DMS 273 (cell line): Measurements from ENCODE around the gene YBX3.
A peak's percentile ranks its signal among the peaks of the same experiment; 100 is the strongest.

Experiments
- DNase-seq: peaks from one replicate; lab custom pipeline; 2025; ENCODE audit not compliant: unreplicated experiment; lab: John Stamatoyannopoulos, UW

Gene YBX3

DNA sequence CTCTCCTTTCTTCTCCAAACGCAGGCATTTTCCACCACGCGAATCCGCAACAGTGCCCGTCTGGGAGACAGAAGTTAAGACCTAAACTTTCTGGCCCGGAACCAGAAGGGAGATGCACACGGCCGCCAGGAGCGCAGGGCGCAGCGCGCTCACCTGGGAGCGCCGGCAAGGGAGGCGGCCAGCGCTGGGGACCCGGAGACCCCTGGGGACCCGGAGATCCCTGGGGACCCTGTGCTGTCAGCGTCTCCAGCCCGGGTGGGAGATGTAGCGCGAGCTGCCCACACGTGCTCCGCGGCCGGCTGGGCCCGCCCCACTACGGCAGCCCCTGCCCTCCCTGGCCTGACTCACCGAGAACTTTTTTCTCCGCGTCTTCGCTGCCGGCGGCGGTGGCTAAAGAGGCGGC lies 620 bp downstream of the YBX3 start:
- DNase-seq = peak; percentile 76

- DNase-seq = peak; percentile 87
Measured at GRCh38 chr12:10721651-10722501, 1.2 kb downstream of the YBX3 start.

- DNase-seq = peak; percentile 6
Measured at GRCh38 chr12:10720974-10721650, 2.0 kb downstream of the YBX3 start.

- peak; percentile 35 for DNase-seq
Measured at GRCh38 chr12:10719482-10719881, 3.6 kb downstream of the YBX3 start.

GRCh38 chr12:10718279-10718821 lies 4.8 kb downstream of the YBX3 start:
- DNase-seq = peak; percentile 35

DNA sequence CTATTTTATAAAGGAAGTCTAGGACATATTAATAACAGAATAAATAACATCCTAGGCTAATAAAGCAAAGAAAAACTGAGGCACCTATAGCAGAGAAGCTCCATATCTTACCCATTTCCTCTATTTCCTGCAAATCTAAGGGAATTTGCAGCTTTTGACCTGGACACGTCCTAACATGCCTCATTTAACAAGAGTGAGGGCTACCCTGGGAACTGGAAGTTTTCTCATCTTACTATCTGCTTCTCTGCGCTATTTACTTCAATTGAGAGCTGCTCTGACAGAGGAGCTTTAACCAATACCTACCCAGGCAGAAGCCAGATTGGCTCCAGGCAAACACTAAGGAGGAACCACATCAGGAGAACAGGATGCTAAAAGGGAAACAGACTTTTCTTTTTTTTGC lies 5.7 kb downstream of the YBX3 start:
- DNase-seq = peak; percentile 2

DNA sequence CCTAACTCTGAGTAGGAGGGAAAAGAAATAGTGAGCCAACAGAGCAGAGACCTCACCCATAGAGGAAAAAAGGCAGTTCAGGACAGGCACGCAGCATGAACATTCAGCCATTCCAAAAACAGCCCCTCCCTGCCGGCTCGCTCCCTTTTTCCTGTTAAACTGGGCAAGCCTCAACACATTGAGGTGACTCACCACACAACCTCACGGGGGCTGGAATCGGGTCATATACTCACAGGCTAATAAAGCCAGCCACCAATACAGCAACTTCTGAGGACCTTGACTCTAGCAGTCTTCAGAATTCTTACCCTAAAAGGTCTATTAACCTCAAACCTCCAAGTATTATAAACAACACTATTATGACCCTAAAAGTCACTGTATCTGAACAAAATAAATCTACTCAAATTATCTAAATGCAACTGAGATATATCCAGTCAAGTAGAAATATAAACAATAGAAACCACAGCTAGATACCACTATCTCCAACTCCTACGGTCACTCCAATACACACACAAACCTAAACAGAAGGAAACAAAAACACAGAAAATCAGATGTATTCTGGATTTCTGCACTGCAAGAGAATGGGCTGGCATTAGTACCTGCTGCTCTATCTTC lies 6.3 kb downstream of the YBX3 start:
- peak; percentile 69 for DNase-seq

- no peak for DNase-seq
Measured at GRCh38 chr12:10716277-10716676, 6.8 kb downstream of the YBX3 start.

DNA sequence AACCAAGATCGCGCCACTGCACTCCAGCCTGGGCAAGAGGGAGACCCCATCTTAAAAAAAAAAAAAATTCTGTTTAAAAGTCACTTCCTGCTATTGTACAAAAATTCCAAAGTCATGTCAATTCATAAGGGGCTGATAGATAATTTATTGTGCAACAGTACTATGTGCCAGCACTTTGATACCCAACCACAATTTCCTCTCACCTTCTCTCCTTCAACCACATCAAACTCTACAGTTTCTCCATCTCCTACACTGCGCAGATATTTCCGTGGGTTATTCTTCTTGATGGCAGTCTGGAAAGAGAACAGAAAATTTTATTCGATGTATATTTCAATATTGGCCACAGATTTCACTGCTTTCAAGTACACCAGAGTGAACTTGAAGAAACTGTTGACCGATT lies 7.6 kb downstream of the YBX3 start:
- DNase-seq = no peak

DNA sequence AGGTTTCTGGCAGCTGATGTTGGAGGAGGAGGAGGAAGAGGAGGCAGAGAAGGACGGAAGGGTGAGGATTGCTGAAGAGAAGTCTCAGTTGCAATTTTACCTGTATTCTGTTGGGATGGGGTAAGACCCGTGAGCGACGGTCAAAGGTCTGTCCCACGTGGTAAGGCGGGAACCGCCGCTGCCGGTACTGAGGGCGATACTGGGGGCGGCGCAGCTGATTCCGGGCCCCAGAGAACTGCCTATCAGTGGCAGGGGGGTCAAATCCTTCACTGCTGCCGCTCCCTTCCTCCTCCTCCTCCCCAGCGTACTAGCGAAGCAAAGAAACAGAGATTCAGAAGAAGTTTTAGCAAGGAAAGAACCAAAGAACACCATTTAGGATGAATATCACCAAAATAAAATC lies 13.3 kb downstream of the YBX3 start:
- no peak for DNase-seq

DNA sequence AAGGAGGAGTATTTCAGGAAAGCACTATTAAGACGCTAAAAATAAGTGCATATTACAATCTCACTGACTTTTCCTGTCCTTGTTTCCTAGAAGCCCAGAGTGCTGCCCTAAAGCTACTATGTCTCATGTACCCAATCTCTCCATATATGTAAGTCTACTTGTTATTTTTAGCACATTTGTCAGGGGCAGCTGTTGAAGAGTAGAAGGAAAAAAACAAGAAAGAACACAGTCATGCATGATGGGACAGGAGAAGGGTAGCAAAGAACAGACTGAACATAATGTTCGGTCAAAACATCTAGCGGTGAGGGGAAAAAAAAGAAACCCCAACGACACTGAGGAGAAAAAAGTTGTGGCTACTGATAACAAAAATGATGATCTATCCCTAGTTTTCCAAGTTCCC lies 14.3 kb downstream of the YBX3 start:
- no peak for DNase-seq

DNA sequence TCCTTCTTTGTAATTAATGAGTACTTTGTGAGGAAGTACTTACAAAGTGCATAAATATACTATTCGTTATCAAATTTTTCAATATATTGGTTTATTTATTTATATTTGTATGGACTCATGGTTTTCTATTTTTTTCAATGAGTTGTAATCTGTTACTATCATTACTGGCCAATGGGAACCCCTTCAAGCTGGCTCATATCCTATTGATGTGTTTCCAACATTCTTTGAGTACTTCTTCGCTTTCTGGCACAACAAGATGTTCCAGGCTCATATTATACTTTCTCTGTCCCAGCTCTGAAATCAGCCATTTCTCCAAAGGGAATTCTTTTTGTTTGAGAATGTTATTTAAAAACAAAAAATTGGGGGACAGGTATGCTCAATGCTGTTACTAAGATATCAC lies 17.5 kb downstream of the YBX3 start:
- no peak for DNase-seq

GRCh38 chr12:10701843-10702242 lies 21.3 kb downstream of the YBX3 start:
- no peak for DNase-seq

DNA sequence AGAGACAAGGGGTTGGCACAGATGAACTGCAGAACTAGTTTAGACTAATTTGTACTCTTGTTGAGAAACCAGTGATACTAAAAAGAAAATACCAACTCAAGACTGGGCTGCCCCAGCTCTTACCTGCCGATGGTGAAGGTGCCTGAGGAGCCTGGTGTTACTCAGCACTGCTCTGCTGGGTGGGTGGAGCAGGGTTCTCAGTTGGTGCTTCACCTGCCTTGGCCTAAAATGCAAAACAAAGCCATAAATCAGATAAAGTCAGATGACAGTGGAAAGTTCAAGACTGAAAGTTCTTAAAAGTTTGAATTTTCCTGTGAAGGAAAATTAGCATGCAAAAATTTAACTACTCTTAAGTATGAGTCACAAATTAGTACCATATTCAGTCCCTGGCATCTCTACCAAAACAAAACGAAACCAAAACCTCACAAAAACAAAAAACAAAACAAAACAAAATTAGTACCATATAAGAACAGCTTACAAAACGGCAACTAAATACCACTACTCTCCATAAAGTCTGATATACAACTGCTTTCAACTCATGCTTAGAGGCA lies 21.9 kb downstream of the YBX3 start:
- DNase-seq = no peak

DNA sequence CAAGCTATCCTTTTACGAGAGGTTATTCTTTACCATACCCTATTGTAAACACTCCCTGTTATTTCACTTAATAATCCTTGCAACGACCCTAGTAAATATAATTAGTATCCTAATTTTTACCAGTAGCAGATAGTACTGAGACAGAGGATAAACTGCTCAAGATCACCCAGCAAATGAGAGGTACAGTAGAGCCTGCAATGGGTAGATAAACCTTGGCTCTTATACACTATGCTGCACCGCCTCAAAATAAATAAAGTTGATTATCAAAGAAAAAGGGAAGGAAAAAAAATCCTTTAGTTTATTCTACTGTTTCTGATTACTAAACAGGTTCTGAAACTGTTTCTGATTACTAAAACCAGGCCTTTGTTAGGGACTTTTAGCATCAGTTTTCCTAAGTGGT lies 22.5 kb downstream of the YBX3 start:
- DNase-seq = no peak

- DNase-seq = no peak
Measured at GRCh38 chr12:10697862-10698261, 25.3 kb downstream of the YBX3 start.

- DNase-seq = no peak
Measured at GRCh38 chr12:10697156-10697555, 26.0 kb downstream of the YBX3 start.

DNA sequence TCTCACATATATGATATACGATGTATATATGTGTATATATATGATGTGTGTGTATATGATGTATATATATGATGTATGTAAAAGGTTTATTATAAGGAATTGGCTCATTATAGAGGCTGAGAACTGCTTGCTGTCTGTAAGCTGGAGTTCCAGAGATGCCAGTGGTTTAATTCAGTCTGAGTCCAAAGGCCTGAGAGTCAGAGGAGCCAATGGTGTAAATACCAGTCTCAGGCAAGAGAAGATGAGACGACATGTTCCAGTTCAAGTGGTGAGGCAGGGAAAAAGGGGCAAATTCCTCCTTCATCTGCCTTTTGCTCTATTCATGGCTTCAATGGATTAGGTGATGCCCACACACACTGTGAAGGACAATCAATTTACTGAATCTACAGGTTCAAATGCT lies 32.2 kb downstream of the YBX3 start:
- no peak for DNase-seq

DNA sequence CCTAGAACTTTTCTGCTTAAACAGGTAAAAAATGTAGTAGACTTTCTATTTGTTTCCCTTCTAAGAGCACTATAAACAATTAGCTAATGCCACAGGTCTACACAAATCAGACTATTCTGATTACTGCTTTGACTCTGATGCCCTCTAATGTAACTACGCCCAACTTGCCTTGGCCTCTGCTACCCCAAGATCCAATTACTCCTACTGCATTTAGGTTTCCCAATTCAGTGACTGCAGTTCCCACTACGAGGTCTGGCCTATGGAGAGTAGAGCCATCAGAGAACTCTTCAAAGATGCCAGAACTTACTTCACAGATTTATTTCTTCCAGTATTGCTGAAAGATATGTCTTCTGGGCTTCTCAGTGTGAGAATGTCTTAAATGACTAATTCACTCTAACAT lies 34.0 kb downstream of the YBX3 start:
- DNase-seq = no peak

DNA sequence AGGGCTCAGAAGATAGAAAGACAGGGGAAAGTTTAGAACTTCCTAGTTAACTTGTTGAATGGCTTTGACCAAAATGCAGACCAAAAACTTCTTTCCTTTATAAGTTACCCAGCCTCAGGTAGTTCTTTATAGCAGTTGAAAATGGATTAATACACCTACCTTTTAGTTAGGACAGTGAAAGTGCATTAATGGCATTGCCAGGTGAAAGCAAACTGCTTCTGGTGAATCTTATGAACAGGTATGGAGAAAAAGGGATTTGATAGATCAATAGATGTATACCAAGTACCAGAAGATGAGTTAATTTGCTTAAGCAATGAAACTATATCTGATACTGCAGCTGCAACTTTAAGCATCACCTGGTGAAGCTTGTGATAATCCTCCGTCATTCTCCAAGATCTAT lies 35.1 kb downstream of the YBX3 start:
- no peak for DNase-seq

- peak; percentile 50 for DNase-seq
Measured at GRCh38 chr12:10673659-10674384, 49.3 kb downstream of the YBX3 start, which contains the start of gene STYK1. Gene STYK1, minus strand, starts transcription at chr12:10674052. Its CDS starts 39,434 bp downstream, at chr12:10634618.
